NOMO-1 (cell line): Measurements from ENCODE around the gene MIEF2.

Experiments used
- DNase-seq, 2 experiments: peaks; one replicate each; lab custom pipeline; 2025; ENCODE audit not compliant: unreplicated experiment in 2 of 2; lab: John Stamatoyannopoulos, UW

The MIEF2 gene

DNA sequence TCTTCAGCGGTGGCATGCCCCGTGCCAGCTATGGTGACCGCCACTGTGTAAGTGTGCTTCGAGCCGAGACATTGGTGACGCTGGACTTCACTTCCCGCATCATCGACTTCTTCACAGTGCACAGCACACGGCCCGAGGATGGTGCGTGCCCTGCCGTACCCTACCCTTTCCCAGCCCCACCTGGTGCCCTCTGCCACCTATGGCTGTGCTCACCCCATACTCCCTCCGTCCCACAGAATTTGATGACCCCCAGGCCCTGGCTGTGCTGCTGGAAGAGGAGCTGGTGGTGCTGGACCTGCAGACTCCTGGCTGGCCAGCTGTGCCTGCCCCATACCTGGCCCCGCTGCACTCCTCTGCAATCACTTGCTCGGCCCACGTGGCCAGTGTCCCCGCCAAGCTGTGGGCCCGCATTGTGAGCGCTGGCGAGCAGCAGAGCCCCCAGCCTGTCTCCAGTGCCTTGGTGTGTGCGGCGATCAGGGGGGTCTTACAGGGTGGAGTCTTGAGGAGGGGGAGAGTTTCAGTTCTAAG lies 25.5 kb upstream of the MIEF2 start:
- no peak for DNase-seq

DNA sequence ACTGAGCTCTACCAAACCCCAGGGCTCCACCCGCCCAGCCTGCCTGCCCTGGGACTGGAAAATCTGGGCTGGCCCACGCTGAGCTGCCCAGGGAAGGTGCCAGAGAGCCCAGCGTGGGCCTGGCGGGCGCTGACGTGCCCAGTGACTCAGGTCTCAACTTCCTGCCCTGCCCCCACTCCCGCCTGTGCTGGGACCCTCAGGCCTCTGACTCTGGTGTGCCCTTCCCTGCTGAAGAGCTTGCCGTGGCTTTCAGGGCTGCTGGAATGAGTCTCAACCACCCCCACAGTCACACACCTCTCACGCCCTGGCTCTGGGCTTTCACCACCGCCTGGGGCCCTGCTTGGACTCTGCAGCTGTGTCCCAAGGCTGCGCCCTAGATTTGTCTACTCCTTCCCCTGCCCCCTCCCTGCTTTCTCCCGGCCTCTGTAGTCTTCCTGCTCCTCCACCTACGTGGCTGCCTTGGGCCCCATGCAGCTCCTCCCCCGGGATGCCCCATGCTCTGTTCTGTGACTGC lies 24.7 kb upstream of the MIEF2 start:
- DNase-seq = no peak

DNA sequence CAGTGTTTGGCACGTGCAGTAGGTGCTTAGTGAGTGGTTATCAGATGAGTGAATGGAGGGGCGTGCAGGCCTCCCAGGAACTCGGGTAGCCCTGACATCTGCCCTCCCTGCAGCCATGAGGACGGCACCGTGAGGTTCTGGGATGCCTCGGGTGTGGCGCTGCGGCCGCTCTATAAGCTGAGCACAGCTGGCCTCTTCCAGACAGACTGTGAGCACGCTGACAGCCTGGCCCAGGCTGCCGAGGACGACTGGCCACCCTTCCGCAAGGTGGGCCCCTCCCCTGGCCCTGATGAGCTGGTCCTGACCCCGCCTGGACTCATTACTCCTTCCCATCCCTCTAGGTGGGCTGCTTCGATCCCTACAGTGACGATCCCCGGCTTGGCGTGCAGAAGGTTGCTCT lies 24.0 kb upstream of the MIEF2 start:
- no peak for DNase-seq

DNA sequence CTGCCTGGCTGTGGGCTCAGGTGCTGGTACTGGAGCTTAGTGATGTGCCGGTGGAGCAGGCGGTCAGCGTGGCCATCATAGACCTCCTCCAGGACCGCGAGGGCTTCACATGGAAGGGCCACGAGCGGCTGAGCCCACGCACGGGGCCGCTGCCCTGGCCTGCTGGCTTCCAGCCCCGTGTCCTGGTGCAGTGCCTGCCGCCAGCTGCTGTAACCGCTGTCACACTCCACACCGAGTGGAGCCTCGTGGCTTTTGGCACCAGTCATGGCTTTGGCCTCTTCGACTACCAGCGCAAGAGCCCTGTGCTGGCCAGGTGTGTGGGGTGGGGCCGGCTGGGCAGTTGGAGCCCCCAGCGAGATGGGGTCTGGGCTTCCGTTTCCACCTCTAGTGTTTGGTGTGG lies 23.0 kb upstream of the MIEF2 start:
- DNase-seq = no peak

DNA sequence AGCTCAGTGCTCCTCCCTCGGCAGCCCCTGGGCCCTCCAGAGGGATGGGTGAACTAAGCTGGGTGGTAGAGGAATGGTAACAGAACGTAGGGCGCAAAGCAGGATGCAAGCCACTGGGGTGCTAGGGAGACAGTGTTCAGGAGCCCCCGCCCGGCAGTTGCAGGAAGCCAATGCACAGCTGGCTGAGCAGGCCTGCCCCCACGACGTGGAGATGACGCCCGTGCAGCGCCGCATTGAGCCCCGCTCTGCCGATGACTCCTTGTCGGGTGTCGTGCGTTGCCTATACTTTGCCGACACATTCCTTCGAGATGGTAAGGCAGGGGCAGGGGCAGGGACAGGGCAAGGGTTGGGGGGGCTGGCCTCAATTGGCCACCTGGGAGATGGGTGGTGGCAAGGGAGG lies 22.2 kb upstream of the MIEF2 start:
- DNase-seq = no peak

DNA sequence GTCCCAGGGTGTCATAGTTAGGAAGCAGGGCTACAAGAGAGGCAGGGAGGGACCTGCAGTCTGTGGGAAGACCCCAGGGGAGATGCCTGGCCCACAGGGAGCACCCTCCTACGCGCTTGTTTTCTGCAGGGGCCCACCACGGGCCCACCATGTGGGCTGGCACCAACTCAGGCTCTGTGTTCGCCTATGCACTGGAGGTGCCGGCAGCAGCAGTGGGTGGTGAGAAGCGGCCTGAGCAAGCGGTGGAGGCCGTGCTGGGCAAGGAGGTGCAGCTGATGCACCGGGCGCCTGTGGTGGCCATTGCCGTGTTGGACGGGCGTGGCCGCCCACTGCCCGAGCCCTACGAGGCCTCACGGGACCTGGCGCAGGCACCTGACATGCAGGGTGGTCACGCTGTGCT lies 20.0 kb upstream of the MIEF2 start:
- no peak for DNase-seq

DNA sequence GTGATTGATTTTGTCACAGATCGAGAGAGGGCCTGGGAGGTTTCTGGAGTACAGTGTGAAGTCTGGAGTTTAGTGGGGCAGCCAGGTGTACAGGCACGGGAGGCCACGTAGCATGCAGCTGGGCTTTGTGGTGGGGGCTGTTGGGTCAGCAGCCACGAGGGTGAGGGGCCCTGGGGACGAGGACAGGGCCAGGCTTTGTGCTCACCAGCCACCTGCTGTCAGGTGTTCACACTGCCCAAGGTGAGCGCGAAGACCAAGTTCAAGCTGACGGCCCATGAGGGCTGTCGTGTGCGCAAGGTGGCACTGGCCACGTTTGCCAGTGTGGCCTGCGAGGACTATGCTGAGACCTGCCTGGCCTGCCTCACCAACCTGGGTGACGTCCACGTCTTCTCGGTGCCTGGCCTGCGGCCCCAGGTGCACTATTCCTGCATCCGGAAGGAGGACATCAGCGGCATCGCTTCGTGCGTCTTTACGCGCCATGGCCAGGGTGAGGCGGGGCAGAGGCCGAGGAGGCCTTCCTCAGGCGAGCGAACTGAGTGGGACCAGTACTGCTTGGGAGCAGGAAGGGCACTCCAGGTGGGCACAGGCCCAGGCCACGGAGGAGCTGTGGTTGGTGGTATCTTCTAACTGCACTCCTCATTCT lies 19.1 kb upstream of the MIEF2 start:
- no peak for DNase-seq

DNA sequence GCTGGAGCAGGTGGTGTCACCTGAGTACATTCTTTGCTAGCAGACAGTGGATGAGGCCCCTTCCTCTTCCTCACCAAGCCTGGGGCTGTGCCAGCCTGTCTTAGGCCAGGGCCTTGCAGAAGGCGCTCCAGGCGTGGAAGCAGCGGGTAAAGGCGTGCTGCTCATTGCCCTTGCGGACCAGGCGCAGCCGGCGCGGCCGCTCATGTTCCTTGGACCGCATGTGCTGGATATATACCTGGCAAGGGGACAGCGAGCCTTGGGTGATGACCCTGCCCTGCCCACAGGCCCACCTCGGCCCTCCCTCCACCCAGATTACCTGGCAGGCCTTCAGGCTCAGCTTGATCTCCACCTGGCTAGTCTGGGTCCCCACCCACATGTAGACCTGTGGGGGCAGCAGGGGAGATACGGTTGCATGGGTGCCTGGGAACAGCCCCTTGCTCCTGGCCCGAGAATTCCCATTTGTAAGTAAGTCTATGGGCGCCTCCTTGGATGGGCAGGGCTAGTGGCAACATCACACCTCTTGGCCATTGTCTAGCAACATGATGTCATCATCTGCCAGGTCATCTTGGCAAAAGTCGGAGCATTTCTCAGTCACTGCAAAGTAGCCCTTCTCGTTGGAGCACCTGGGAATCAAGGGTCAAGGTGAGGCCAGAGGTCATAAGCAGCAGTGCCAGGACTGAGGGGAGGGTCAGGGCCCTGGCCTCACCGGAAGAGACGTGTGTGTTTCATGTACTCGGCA lies 15.3 kb upstream of the MIEF2 start:
- DNase-seq = no peak

DNA sequence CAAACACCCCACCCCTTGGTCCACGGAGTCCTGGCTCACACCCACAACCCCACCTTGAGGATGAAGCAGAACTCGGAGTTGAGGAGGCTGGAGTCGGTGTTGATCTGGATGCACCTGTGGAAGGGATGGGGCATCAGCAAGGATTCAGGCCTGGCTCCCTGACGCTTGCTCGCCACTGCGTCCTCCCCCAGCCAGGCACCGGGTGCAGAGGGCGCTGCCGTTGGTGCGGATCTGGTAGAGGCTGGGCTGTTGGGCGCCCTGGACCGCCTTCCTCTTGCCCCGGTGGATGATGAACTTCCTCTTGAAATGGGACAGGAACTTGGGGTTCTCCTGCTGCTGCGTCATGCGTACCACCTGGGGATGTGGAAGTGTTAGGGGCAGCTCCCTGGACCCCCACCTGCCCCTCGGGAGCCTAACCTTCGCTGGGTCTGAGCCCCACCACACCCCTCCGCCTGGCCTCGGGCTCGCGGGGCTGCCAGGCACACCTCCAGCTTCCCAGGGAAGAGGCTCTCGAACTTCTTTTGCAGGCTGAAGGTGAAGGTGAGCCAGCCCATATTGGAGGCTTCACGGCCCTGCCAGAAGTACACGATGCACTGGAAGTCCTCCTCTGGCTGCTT lies 14.2 kb upstream of the MIEF2 start:
- DNase-seq = no peak

DNA sequence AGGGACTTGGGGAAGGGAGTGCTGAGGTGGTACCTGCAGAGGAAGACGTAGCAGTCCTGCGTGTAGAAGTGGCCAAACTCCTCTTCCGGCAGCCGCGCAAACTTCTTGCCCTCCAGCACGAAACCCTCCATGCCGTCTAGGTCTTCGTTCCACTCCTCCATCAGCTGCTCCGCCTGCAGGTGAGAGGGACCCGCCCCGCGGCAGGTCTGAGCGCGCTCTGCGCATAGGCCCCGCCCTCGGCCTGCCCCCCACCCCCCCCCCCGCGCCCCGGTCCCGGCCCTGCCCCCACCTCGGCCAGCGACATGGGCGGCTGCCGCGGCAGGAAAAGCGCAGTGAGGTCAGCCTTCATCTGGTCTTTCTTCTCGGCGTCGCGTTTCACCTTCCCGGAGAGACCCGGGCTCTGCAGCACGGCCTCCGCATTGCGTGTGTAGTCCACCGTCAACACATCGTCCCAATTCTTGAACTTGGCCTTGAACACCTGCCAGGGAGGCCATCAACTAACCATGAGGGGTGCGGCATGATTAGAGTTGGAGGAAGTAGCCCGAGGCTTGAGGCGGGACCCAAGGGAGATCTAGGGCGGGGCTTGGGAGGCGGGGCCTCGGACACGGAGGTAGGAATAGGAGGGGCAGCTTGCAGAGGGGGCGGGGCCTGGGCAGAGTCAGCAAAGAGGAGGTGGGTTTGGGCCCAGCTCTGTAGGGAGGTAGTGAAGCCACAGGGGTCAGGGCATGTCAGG lies 13.4 kb upstream of the MIEF2 start:
- peak in 1 of 2 experiments; percentile 4 for DNase-seq

DNA sequence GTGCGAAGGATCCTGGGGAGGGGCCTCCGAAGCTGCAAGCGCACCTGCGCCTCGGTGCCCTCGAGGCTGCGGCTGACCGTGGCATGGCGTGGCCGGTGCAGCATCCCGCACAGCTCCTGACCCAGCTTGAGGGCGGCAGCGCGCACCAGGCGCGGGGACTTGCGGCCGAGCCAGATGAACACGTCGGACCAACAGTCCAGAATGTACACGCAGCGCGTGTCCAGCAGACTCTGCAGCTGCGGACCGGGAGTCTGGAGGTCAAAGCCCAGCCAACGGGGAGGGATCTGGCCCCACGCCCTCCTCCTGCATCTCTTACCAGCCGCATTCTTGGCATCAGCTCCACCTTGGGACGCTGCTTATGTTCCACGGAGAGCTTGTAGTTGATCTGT lies 12.9 kb upstream of the MIEF2 start:
- DNase-seq = no peak

DNA sequence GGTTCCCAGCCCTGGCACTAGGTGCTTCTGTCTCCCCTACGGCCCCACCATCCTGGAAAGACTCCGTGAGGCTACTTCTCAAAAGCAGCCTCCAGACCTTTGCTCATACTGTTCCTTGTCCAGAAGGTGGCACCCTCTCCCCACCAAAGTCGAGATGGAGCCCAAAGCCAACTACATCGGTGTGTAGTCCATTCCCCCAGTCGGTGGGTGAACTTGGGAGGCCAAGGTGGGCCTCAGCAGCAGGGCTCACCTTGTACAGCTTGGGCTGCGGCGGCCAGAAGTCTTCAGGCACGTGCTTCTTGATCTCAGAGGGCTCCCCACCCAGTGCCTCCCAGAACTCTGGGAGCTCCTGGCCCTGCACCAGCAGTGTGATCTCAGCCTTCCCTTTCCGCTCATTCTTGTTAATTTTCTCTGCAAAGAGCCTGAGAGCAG lies 12.1 kb upstream of the MIEF2 start:
- DNase-seq = peak; percentile 59 to 61

DNA sequence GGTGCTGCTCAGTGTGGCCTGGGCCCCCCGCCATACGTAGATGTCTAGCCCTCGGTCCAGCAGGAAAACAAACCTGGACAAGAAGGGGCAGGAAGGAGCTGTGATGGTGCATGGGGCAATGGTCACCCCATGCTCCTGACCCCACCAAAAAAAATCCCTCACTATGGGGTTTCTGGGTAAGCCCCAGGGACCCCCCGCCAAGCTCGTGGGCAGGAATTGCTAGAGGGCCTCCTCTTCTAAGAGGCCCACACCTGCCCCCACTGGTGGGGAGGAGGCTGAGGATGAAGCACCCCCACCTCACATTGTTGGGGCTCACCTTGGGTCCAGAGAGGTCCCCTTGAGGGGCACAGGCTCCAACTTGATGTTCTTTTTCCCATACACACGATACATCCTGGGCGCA lies 11.7 kb upstream of the MIEF2 start:
- no peak for DNase-seq

DNA sequence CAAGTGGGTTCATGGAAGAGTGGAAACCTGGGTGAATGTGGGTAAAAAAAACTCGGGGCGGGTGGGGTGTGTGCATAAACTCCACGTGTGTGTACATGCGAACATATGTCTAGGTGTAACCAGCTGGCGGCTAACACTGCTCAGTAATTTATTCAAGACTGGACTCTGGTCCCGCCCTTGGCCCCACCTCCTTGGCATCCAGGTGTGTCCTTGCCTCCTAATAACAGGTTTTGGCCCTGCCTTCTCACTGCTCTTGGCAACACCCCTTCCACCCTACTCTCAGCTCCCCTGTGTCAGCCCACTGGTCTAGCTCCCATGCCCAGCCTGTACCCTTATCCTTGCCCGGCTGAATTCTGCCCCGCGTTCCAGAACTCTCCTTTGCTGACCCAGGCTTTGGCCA lies 10.2 kb upstream of the MIEF2 start:
- DNase-seq = no peak

DNA sequence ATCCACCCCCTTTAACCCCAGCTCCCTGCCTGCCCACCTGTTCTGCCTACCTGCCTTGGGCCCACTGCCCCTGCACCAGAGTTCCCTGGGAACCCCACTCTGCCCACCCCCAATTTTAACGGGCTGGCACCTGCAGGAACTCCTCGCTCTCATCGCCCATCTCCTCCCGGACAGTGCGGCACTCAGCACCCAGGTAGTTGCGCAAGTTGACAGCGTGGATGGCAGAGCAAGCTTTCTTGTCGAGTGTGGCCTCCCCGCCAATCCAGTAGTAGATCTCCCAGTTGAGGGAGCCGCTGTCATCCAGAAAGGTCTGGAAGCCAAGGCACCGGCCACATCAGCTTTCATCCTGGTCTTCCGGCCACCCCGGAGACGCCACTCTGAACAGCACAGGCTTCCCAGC lies 9.8 kb upstream of the MIEF2 start:
- no peak for DNase-seq

DNA sequence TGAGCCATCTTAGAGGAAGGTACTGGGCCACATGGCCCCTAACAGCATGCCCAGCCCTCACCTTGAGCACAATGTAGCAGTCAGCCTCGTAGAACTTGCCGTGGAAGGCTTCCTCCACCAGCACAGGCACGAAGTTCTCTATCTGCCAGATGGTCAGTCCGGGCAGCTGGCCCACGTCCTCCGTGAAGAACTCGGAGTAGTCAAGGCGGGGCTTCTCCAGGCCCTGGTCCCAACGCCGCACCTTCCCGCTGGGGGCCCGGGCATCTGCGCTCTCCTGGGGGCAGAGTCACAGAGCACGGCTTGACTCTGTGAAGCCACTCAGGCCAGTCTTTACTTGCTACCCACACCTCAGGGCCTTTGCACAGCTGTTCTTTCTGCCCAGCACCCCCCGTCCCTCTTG lies 9.3 kb upstream of the MIEF2 start:
- DNase-seq = no peak

DNA sequence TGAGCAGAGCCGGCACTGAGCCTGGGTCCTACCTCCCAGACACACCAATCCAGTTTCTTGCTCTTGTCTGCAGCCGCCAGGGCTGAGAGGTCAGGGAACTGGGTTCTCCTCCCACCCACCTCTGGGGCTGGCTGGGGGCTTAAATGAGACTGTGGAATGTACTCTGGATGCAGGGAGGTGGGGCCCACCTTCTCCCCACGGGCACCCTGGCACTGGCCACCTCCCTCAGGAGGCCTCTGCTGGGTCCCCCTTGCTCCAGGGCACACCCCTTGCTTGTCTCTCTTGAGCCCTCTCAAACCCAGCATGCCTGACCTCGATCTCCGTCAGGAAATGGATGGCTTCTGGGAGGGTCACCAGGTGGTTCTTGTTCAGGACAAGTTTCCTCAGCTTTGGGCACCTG lies 8.3 kb upstream of the MIEF2 start:
- DNase-seq = no peak

DNA sequence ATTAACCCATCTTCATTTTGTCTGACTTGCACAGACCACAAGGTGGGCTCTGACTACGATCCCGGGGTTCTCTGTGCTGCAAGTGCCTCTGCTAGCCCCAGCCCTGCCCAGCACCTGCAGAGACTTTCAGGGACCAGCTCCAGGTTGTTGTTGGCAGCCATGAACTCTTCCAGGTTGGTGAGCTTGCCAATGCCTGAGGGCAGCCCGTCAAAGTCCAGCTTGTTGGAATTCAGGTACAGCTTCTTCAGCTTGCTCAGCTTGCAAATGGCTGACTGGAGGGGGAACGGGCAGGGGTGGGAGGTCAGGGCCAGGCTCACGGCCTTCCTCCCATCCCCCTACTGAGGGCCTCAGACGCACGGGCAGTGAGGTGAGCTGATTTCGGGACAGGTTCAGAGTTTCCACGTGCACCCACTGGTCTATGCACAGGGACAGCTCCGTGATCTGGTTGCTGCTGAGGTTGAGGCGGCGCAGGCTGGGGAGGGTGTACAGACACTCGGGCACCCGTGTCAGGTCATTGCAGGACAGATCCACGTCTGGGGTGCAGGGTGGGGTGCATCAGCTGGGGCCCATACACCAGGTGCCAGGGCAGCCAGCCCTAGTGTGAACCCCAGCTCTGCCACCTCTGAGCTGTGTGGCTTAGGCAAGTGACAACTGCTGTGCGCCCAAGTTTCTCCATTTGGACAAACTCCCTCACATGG lies 7.1 kb upstream of the MIEF2 start:
- DNase-seq = no peak

DNA sequence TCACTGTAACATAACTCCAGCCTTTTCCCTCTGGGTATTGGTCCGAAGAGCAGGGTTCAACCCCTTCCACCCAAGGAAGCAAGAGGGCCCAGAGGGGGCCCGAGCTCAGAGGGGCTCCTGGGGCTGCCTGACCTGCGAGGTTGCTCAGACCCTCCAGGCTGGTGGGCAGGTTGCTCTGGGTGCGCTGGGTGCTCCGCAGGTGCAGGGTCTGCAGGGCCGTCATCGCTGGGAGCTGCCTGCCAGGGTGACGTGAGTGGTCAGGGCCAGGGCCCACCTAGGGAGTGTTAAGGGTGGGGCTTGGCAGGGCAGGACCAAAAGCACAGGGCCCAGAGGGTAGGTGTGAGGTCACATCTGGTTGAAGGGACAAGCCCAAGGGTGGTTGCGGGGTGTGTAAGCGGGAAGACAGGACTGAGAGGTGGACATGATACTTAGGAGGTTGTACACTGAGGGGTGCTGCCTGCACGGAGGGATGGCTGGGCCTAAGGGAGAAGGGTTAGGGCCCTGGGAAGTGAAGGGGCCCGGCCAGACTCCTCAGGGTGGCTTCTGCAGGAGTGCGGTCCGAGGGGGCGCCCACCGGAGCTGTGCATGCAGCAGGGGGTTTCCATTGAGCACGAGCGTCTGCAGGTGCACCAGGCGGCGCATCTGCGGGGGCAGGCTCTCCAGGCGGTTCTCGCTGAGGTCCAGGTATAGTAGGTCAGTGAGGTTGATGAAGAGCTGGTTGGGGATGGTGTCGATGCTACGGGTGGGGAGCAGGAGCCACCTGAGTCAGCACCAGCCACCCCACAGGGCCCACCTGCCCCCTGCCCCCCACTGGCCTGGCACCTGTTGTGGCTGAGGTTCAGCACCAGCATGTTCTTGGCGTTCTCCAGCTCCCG lies 6.3 kb upstream of the MIEF2 start:
- DNase-seq = no peak
